Measurements from ENCODE around the gene SH3BGR. TPM values are rescaled to one million over a fixed set of nuclear protein-coding genes. Genes with fewer than 3 reads are reported as not detected.

Gene SH3BGR
- total and polyA plus RNA-seq, 2 donors (not counting 3 experiments of a cell fraction or from before 2014, with no cell fraction given) = 1.1 TPM; not detected in 1

DNA sequence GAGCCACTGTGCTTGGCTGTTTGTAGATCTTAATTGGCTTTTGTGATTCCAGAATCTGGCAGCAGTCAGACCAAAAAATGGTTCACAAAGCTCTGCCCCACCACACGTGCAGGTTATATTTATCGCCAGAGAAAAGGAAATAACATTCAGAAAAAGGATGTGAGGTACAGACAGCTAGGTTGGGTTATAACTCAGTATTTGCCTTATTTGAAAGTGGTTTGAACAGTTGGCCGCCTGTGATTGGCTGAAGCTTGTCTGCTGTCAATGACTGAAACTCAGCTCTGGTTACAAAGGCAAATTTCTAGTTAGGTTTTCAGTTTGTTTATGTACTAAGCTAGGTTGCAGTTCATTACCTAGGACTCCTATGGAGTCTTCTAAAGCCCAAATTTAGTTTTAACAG, 9.6 kb downstream of the SH3BGR start:
- TF ChIP-seq FOS (IDR thresholded peaks at IDR 0.05; ENCODE audit: borderline replicate concordance, insufficient read depth, low read length) = no peak
- POLR2A ChIA-PET = no interaction called here
- intact Hi-C loops (cut with micrococcal nuclease) = no loop called here
- dilution Hi-C loops (cut with MboI; ENCODE audit: extremely low pct_ligation_motif_present, low sequenced_read_pairs) = no loop called here
- no peak overlapping the region for H3K27ac ChIP-seq (ENCODE audit: insufficient read depth, low read depth, low read length)
- no TSS peak for BruUV-seq (replicated peaks)
- H3K79me2 ChIP-seq (ENCODE audit: control insufficient read depth, insufficient read depth, low read length) = no peaks in the 10 kb centered on the region
- no peak overlapping the region for H3K4me2 ChIP-seq (ENCODE audit: insufficient read depth, low read length)
- no peaks in the 10 kb centered on the region for H3K4me1 ChIP-seq (ENCODE audit: control insufficient read depth, extremely low read depth, insufficient read depth, low read length)
- H3K27me3 ChIP-seq (ENCODE audit: control insufficient read depth in 2 of 2, insufficient read depth in 2 of 2, low read length in 2 of 2) = no peaks in the 10 kb centered on the region
- no peak overlapping the region for H3K9ac ChIP-seq (replicated peaks; ENCODE audit: extremely low read depth, insufficient read depth, low read length)
- no peak for DNase-seq (ENCODE audit: low read depth, low spot score)
- no peaks in the 10 kb centered on the region for H3K36me3 ChIP-seq (ENCODE audit: control insufficient read depth in 2 of 2, extremely low read depth in 1 of 2, insufficient read depth in 2 of 2, low read length in 2 of 2)
- FAIRE-seq = no peak
- CTCF ChIA-PET = no interaction called here
- no peak overlapping the region for H3K4me3 ChIP-seq (replicated peaks in 1 of 3; ENCODE audit: insufficient read depth in 1 of 3, low read depth in 1 of 3, low read length in 3 of 3)
- H4K20me1 ChIP-seq (replicated peaks; ENCODE audit: control insufficient read depth, extremely low read depth, insufficient read depth, low read length) = no peaks in the 10 kb centered on the region
- H3K9me1 ChIP-seq (replicated peaks; ENCODE audit: control insufficient read depth, extremely low read depth, insufficient read depth, low read length) = no peaks in the 10 kb centered on the region
- no peak overlapping the region for H2AFZ ChIP-seq (ENCODE audit: low read depth, low read length)
- no peaks in the 10 kb centered on the region for H3K9me3 ChIP-seq (replicated peaks; ENCODE audit: control insufficient read depth, insufficient read depth, low read length)

DNA sequence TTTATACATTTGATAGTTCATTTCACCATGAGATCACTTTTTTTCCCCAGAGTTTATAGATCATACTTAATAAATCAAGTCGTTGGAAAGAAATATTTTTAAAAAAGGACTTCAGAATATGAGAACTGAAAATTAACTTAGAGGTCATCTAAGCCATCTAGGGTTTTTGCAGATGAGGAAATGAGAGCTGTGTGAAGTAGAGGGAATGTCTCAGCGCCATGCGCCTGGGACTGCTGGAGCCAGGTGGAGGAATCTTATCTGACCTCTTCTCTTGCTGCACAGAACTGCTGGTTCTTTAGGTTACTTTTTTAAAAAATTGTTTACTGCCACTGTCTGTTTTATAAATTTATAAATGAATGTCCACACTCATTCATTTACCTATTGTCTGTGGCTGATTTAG, 11.5 kb downstream of the SH3BGR start:
- ChIA-PET CTCF (no interaction called here), POLR2A (no interaction called here)
- no peaks in the 10 kb centered on the region for H3K9me3 ChIP-seq (replicated peaks; ENCODE audit: control insufficient read depth, insufficient read depth, low read length)
- no TSS peak for BruUV-seq (replicated peaks)
- FAIRE-seq (no peak), DNase-seq (ENCODE audit: low read depth, low spot score) (no peak)
- H3K27me3 ChIP-seq (ENCODE audit: control insufficient read depth in 2 of 2, insufficient read depth in 2 of 2, low read length in 2 of 2) = no peaks in the 10 kb centered on the region
- dilution Hi-C loops (cut with MboI; ENCODE audit: extremely low pct_ligation_motif_present, low sequenced_read_pairs) = no loop called here
- intact Hi-C loops (cut with micrococcal nuclease) = no loop called here
- TF ChIP-seq GATA2 (IDR thresholded peaks at IDR 0.05; ENCODE audit: insufficient read depth, insufficient read length, low read depth, low read length) (no peak), POLR2AphosphoS5 (IDR thresholded peaks at IDR 0.05; ENCODE audit: insufficient read depth, low read depth, low read length) (no peak), JUN (IDR thresholded peaks at IDR 0.05; ENCODE audit: borderline replicate concordance, insufficient read depth, insufficient read length, low read depth) (no peak), EZH2 (IDR thresholded peaks at IDR 0.05; ENCODE audit: borderline replicate concordance, low read depth, low read length, severe bottlenecking) (no peak), MYC (IDR thresholded peaks at IDR 0.05; ENCODE audit: low read depth, low read length) (no peak), FOS (IDR thresholded peaks at IDR 0.05; ENCODE audit: borderline replicate concordance, insufficient read depth, low read length) (no peak), POLR2A (IDR thresholded peaks at IDR 0.05; ENCODE audit: low read depth, low read length) (no peak)
- TF ChIP-seq, protein P1, sequence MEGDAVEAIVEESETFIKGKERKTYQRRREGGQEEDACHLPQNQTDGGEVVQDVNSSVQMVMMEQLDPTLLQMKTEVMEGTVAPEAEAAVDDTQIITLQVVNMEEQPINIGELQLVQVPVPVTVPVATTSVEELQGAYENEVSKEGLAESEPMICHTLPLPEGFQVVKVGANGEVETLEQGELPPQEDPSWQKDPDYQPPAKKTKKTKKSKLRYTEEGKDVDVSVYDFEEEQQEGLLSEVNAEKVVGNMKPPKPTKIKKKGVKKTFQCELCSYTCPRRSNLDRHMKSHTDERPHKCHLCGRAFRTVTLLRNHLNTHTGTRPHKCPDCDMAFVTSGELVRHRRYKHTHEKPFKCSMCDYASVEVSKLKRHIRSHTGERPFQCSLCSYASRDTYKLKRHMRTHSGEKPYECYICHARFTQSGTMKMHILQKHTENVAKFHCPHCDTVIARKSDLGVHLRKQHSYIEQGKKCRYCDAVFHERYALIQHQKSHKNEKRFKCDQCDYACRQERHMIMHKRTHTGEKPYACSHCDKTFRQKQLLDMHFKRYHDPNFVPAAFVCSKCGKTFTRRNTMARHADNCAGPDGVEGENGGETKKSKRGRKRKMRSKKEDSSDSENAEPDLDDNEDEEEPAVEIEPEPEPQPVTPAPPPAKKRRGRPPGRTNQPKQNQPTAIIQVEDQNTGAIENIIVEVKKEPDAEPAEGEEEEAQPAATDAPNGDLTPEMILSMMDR (IDR thresholded peaks at IDR 0.05; ENCODE audit: extremely low read depth in 1 of 2, insufficient read depth in 1 of 2, low read depth in 1 of 2, low read length in 2 of 2) = no peak
- TF ChIP-seq, protein P2, sequence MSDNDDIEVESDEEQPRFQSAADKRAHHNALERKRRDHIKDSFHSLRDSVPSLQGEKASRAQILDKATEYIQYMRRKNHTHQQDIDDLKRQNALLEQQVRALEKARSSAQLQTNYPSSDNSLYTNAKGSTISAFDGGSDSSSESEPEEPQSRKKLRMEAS (IDR thresholded peaks at IDR 0.05; ENCODE audit: insufficient read depth, insufficient read length) = no peak
- H3K79me2 ChIP-seq (ENCODE audit: control insufficient read depth, insufficient read depth, low read length) = no peaks in the 10 kb centered on the region
- no peak overlapping the region for H3K4me2 ChIP-seq (ENCODE audit: insufficient read depth, low read length)
- no peaks in the 10 kb centered on the region for H3K36me3 ChIP-seq (ENCODE audit: control insufficient read depth in 2 of 2, extremely low read depth in 1 of 2, insufficient read depth in 2 of 2, low read length in 2 of 2)
- H3K9ac ChIP-seq (replicated peaks; ENCODE audit: extremely low read depth, insufficient read depth, low read length) = no peak overlapping the region
- H3K9me1 ChIP-seq (replicated peaks; ENCODE audit: control insufficient read depth, extremely low read depth, insufficient read depth, low read length) = no peaks in the 10 kb centered on the region
- no peak overlapping the region for H3K27ac ChIP-seq (ENCODE audit: insufficient read depth, low read depth, low read length)
- H2AFZ ChIP-seq (ENCODE audit: low read depth, low read length) = no peak overlapping the region
- H4K20me1 ChIP-seq (replicated peaks; ENCODE audit: control insufficient read depth, extremely low read depth, insufficient read depth, low read length) = no peaks in the 10 kb centered on the region
- no peaks in the 10 kb centered on the region for H3K4me1 ChIP-seq (ENCODE audit: control insufficient read depth, extremely low read depth, insufficient read depth, low read length)
- H3K4me3 ChIP-seq (replicated peaks in 1 of 3; ENCODE audit: insufficient read depth in 1 of 3, low read depth in 1 of 3, low read length in 3 of 3) = no peak overlapping the region

All from endothelial cell of umbilical vein (primary cell).